Trophoblast cell (in vitro differentiated cells and primary cell): Measurements from ENCODE around the gene TGM3. TPM values are rescaled to one million over a fixed set of nuclear protein-coding genes. Genes with fewer than 3 reads are reported as not detected.

Experiments used
- DNase-seq, 2 donors: peaks; one replicate each; pipeline ENCODE4 v3.0.0-alpha.2; 2016
- H2AFZ ChIP-seq: 2 replicates; pipeline ENCODE4 v1.6.1; 2013; ENCODE audit warnings: low read length, moderate library complexity, mild to moderate bottlenecking; ENCODE audit not compliant: insufficient read depth, poor library complexity
- H2AK5ac ChIP-seq: 2 replicates; pipeline ENCODE4 v1.6.1; 2013; ENCODE audit warnings: mild to moderate bottlenecking, low read length
- H2BK120ac ChIP-seq: 2 replicates; pipeline ENCODE4 v1.6.1; 2013; ENCODE audit warnings: low read length, mild to moderate bottlenecking, moderate library complexity; ENCODE audit not compliant: insufficient read depth, poor library complexity
- H2BK12ac ChIP-seq: 2 replicates; pipeline ENCODE4 v1.6.1; 2013; ENCODE audit warnings: mild to moderate bottlenecking, low read length, moderate library complexity
- H2BK5ac ChIP-seq: 2 replicates; pipeline ENCODE4 v1.6.1; 2013; ENCODE audit warnings: low read length, low read depth, moderate library complexity, mild to moderate bottlenecking; ENCODE audit not compliant: poor library complexity
- H3K14ac ChIP-seq: 2 replicates; pipeline ENCODE4 v1.6.1; 2013; ENCODE audit warnings: mild to moderate bottlenecking, low read length
- H3K18ac ChIP-seq: 2 replicates; pipeline ENCODE4 v1.6.1; 2013; ENCODE audit warnings: mild to moderate bottlenecking, low read length
- H3K23ac ChIP-seq: 2 replicates; pipeline ENCODE4 v1.6.1; 2013; ENCODE audit warnings: low read length
- H3K27ac ChIP-seq: 2 replicates; pipeline ENCODE4 v1.5.1; 2013; ENCODE audit warnings: low read depth, mild to moderate bottlenecking, inconsistent platforms, low read length, moderate library complexity
- H3K27me3 ChIP-seq: 2 replicates; pipeline ENCODE4 v1.6.1; 2013; ENCODE audit warnings: inconsistent platforms, mild to moderate bottlenecking, low read length, moderate library complexity; ENCODE audit not compliant: insufficient read depth
- H3K36me3 ChIP-seq, 2 experiments: 1 replicate in 1 of 2; 2 replicates in 1 of 2; pipeline ENCODE4 v1.6.1; 2013; ENCODE audit warnings: low read length in 2 of 2, mild to moderate bottlenecking in 2 of 2, moderate library complexity in 1 of 2; ENCODE audit not compliant: insufficient read depth in 2 of 2, control insufficient read depth in 1 of 2
- H3K4ac ChIP-seq: 2 replicates; pipeline ENCODE4 v1.6.1; 2013; ENCODE audit warnings: low read depth, mild to moderate bottlenecking, low read length, moderate library complexity
- H3K4me1 ChIP-seq, 2 experiments: 1 replicate in 1 of 2; 2 replicates in 1 of 2; pipeline ENCODE4 v1.6.1; 2013; ENCODE audit warnings: low read length in 2 of 2, mild to moderate bottlenecking in 2 of 2, moderate library complexity in 1 of 2; ENCODE audit not compliant: insufficient read depth in 2 of 2, control insufficient read depth in 1 of 2
- H3K4me2 ChIP-seq: 2 replicates; pipeline ENCODE4 v1.6.1; 2013; ENCODE audit warnings: inconsistent platforms, mild to moderate bottlenecking, low read length, moderate library complexity
- H3K4me3 ChIP-seq: 2 replicates; pipeline ENCODE4 v1.5.1; 2013; ENCODE audit warnings: mild to moderate bottlenecking, low read depth, low read length, inconsistent platforms
- H3K79me1 ChIP-seq: one replicate; pipeline ENCODE4 v1.6.1; 2013; ENCODE audit warnings: low read length
- H3K79me2 ChIP-seq: 2 replicates; pipeline ENCODE4 v1.6.1; 2013; ENCODE audit warnings: low read length, mild to moderate bottlenecking; ENCODE audit not compliant: control insufficient read depth, insufficient read depth, poor library complexity
- H3K9ac ChIP-seq: 2 replicates; pipeline ENCODE4 v1.6.1; 2013; ENCODE audit warnings: mild to moderate bottlenecking, low read length
- H3K9me3 ChIP-seq: 2 replicates; pipeline ENCODE4 v1.6.1; 2013; ENCODE audit warnings: low read depth, mild to moderate bottlenecking, control low read depth, inconsistent platforms, low read length; ENCODE audit not compliant: insufficient read depth
- H4K12ac ChIP-seq: 2 replicates; pipeline ENCODE4 v1.6.1; 2013; ENCODE audit warnings: low read depth, mild to moderate bottlenecking, low read length, moderate library complexity
- H4K8ac ChIP-seq: 2 replicates; pipeline ENCODE4 v1.6.1; 2013; ENCODE audit warnings: low read depth, mild to moderate bottlenecking, low read length, moderate library complexity
- H4K91ac ChIP-seq: one replicate; pipeline ENCODE4 v1.6.1; 2013; ENCODE audit warnings: low read depth, mild to moderate bottlenecking, low read length, moderate library complexity
- WGBS: extraction: QIAGEN DNeasy Blood & Tissue Kit; methylation state at CpG from one replicate; pipeline ENCODE4 v1.1.7; 2013; ENCODE audit warnings: missing lambda C conversion rate; ENCODE audit not compliant: insufficient read length, insufficient coverage; ENCODE audit errors: extremely low coverage; 5-methylcytosine and 5-hydroxymethylcytosine counted together
- polyA plus RNA-seq: library from polyadenylated mRNA; stranded (reverse); fragments of 200-250 nt; gene quantifications from 2 replicates; pipeline ENCODE4 v1.2.3, GENCODE V29; 2013

The TGM3 gene
- polyA plus RNA-seq: 0.01 and 0.03 TPM in 2 replicates

GRCh38 chr20:2295886-2296515 lies at the start of gene TGM3:
Gene TGM3, plus strand, starts transcription at chr20:2296001. Its CDS starts 63 bp downstream, at chr20:2296064.
- Histone ChIP-seq H4K12ac (no peak within 1 kb of the TSS), H2AFZ (no peak within 1 kb of the TSS), H3K4me3 (no peak within 1 kb of the TSS), H2AK5ac (no peak within 1 kb of the TSS), H3K4ac (no peak within 1 kb of the TSS), H3K9me3 (no peaks in the 10 kb centered on the region), H3K27ac (no peak within 1 kb of the TSS), H4K91ac (no peak within 1 kb of the TSS), H3K9ac (no peak within 1 kb of the TSS), H2BK12ac (no peak within 1 kb of the TSS), H3K27me3 (no peaks in the 10 kb centered on the region), H3K14ac (no peak within 1 kb of the TSS), H2BK5ac (no peak within 1 kb of the TSS), H3K79me2 (no peaks in the 10 kb centered on the region), H2BK120ac (no peak within 1 kb of the TSS), H3K4me1 (peaks cover 0 to 2% of the 10 kb centered on the region in 2 experiments), H3K79me1 (no peaks in the 10 kb centered on the region), H3K36me3 (no peaks in the 10 kb centered on the region), H4K8ac (no peak within 1 kb of the TSS), H3K4me2 (no peak within 1 kb of the TSS), H3K18ac (no peak within 1 kb of the TSS), H3K23ac (no peak within 1 kb of the TSS)
- DNase-seq: no peak
- no CpG with 5 or more reads among the region's 13 CpGs for WGBS

- WGBS: no CpG with 5 or more reads among the region's 3 CpGs
- Histone ChIP-seq H2BK12ac (no peak overlapping the region), H4K91ac (no peak overlapping the region), H3K18ac (no peak overlapping the region), H4K8ac (no peak overlapping the region), H3K4ac (no peak overlapping the region), H3K36me3 (no peaks in the 10 kb centered on the region), H3K14ac (no peak overlapping the region), H2BK5ac (no peak overlapping the region), H3K79me1 (no peaks in the 10 kb centered on the region), H3K4me2 (no peak overlapping the region), H3K23ac (no peak overlapping the region), H3K79me2 (no peaks in the 10 kb centered on the region), H3K27me3 (no peaks in the 10 kb centered on the region), H2AK5ac (no peak overlapping the region), H3K9ac (no peak overlapping the region), H3K9me3 (no peaks in the 10 kb centered on the region), H2AFZ (no peak overlapping the region), H3K4me3 (no peak overlapping the region), H2BK120ac (no peak overlapping the region), H3K27ac (no peak overlapping the region), H3K4me1 (peaks cover 0 to 4% of the 10 kb centered on the region in 2 experiments), H4K12ac (no peak overlapping the region)
- DNase-seq: no peak
Measured at GRCh38 chr20:2246069-2246491, 49.7 kb upstream of the TGM3 start.

GRCh38 chr20:2248837-2249236 lies 47.0 kb upstream of the TGM3 start:
- Histone ChIP-seq H3K18ac (no peak overlapping the region), H2BK5ac (no peak overlapping the region), H4K12ac (no peak overlapping the region), H3K79me2 (no peaks in the 10 kb centered on the region), H3K4me1 (peaks cover 0 to 4% of the 10 kb centered on the region in 2 experiments), H2BK120ac (no peak overlapping the region), H3K36me3 (no peaks in the 10 kb centered on the region), H3K79me1 (no peaks in the 10 kb centered on the region), H3K4me3 (no peak overlapping the region), H3K23ac (no peak overlapping the region), H3K27me3 (no peaks in the 10 kb centered on the region), H2AK5ac (no peak overlapping the region), H3K9me3 (no peaks in the 10 kb centered on the region), H2BK12ac (no peak overlapping the region), H3K27ac (no peak overlapping the region), H3K14ac (no peak overlapping the region), H3K9ac (no peak overlapping the region), H2AFZ (no peak overlapping the region), H3K4me2 (no peak overlapping the region), H4K91ac (no peak overlapping the region), H3K4ac (no peak overlapping the region), H4K8ac (no peak overlapping the region)
- WGBS: no CpG with 5 or more reads among the region's 5 CpGs
- DNase-seq: no peak

- Histone ChIP-seq H3K4me2 (no peak overlapping the region), H3K79me1 (no peaks in the 10 kb centered on the region), H2BK12ac (no peak overlapping the region), H3K9me3 (no peaks in the 10 kb centered on the region), H2AK5ac (no peak overlapping the region), H4K8ac (no peak overlapping the region), H3K4me3 (no peak overlapping the region), H3K4ac (no peak overlapping the region), H3K36me3 (no peaks in the 10 kb centered on the region), H3K23ac (no peak overlapping the region), H3K79me2 (no peaks in the 10 kb centered on the region), H2BK120ac (no peak overlapping the region), H4K91ac (no peak overlapping the region), H2BK5ac (no peak overlapping the region), H3K18ac (no peak overlapping the region), H4K12ac (no peak overlapping the region), H3K27ac (no peak overlapping the region), H3K4me1 (peaks cover 0 to 3% of the 10 kb centered on the region in 2 experiments), H3K27me3 (no peaks in the 10 kb centered on the region), H3K9ac (no peak overlapping the region), H3K14ac (no peak overlapping the region), H2AFZ (no peak overlapping the region)
- no peak for DNase-seq
- no CpG with 5 or more reads among the region's 3 CpGs for WGBS
Measured at GRCh38 chr20:2249935-2250334, 45.9 kb upstream of the TGM3 start.
